MM.1S (cell line): Measurements from ENCODE around the gene DNAJC17.

ENCODE experiments used
- DNase-seq: peaks from one replicate; pipeline ENCODE4 v3.0.0-alpha.2; 2015
- H2AFZ ChIP-seq: fragments of 300-600 bp; sonication (generic); 2 replicates; pipeline ENCODE4 v1.6.0; 2016; ENCODE audit warnings: antibody characterized with exemption, low read length
- H3F3A ChIP-seq: fragments of 300-600 bp; sonication (generic); 2 replicates; pipeline ENCODE4 v1.6.1; 2016; ENCODE audit warnings: mild to moderate bottlenecking, antibody characterized with exemption, low read length, moderate library complexity, mixed read lengths; ENCODE audit not compliant: insufficient read depth
- H3K27ac ChIP-seq: fragments of 300-600 bp; sonication (generic); 2 replicates; pipeline ENCODE4 v1.5.1; 2016; ENCODE audit warnings: mild to moderate bottlenecking, low read length
- H3K27me3 ChIP-seq: fragments of 300-600 bp; sonication (generic); replicated peaks from 2 replicates; pipeline ENCODE4 v1.6.0; 2016; ENCODE audit warnings: low read length; ENCODE audit not compliant: insufficient read depth
- H3K36me3 ChIP-seq: fragments of 300-600 bp; sonication (generic); replicated peaks from 2 replicates; pipeline ENCODE4 v1.6.1; 2016; ENCODE audit warnings: mild to moderate bottlenecking, low read length, mixed read lengths; ENCODE audit not compliant: insufficient read depth
- H3K4me1 ChIP-seq: fragments of 300-600 bp; sonication (generic); 2 replicates; pipeline ENCODE4 v1.6.1; 2016; ENCODE audit warnings: low read length, mixed read lengths
- H3K4me2 ChIP-seq: fragments of 300-600 bp; sonication (generic); 2 replicates; pipeline ENCODE4 v1.6.0; 2016; ENCODE audit warnings: low read depth, low read length
- H3K4me3 ChIP-seq: fragments of 300-600 bp; sonication (generic); 2 replicates; pipeline ENCODE4 v1.5.1; 2016; ENCODE audit warnings: low read length, mixed read lengths
- H3K79me2 ChIP-seq: fragments of 300-600 bp; sonication (generic); 2 replicates; pipeline ENCODE4 v1.6.1; 2016; ENCODE audit warnings: mixed run types, low read length, mixed read lengths
- H3K9ac ChIP-seq: fragments of 300-600 bp; sonication (generic); 2 replicates; pipeline ENCODE4 v1.6.1; 2016; ENCODE audit warnings: low read length, mixed read lengths
- H3K9me2 ChIP-seq: fragments of 300-600 bp; sonication (generic); replicated peaks from 2 replicates; pipeline ENCODE4 v1.6.1; 2016; ENCODE audit warnings: mild to moderate bottlenecking, low read length, mixed read lengths; ENCODE audit not compliant: insufficient read depth
- H3K9me3 ChIP-seq: fragments of 300-600 bp; sonication (generic); replicated peaks from 2 replicates; pipeline ENCODE4 v1.6.1; 2016; ENCODE audit warnings: mild to moderate bottlenecking, low read length, mixed read lengths; ENCODE audit not compliant: insufficient read depth
- H4K20me1 ChIP-seq: fragments of 300-600 bp; sonication (generic); 2 replicates; pipeline ENCODE4 v1.6.1; 2016; ENCODE audit warnings: mild to moderate bottlenecking, low read length, moderate library complexity, mixed read lengths; ENCODE audit not compliant: insufficient read depth
- CTCF ChIP-seq: fragments of 300-600 bp; sonication (generic); IDR thresholded peaks from 2 replicates; pipeline ENCODE4 v1.5.1; 2016; ENCODE audit warnings: antibody characterized with exemption, low read length, mixed read lengths
- EZH2 ChIP-seq: fragments of 300-600 bp; sonication (generic); optimal IDR thresholded peaks from 2 replicates; pipeline ENCODE3; 2017; ENCODE audit warnings: low read depth, mild to moderate bottlenecking, antibody characterized with exemption, low read length, mixed read lengths
- EZH2phosphoT487 ChIP-seq: fragments of 300-600 bp; sonication (generic); IDR thresholded peaks from 2 replicates; pipeline ENCODE4 v1.6.1; 2018; ENCODE audit warnings: antibody characterized with exemption, low read length

DNAJC17 gene

GRCh38 chr15:40853241-40853890 is 46.1 kb upstream of the DNAJC17 start:
- Histone ChIP-seq H3K4me3 (no peak overlapping the region), H3K9me3 (no peaks in the 10 kb centered on the region), H3K4me1 (no peaks in the 10 kb centered on the region), H3K27ac (no peak overlapping the region), H3K9ac (no peak overlapping the region), H3K79me2 (peaks cover 22% of the 10 kb centered on the region), H4K20me1 (no peaks in the 10 kb centered on the region), H3K9me2 (no peaks in the 10 kb centered on the region), H3K27me3 (no peaks in the 10 kb centered on the region), H3K4me2 (no peak overlapping the region), H3K36me3 (no peaks in the 10 kb centered on the region), H3F3A (no peaks in the 10 kb centered on the region), H2AFZ (no peak overlapping the region)
- TF ChIP-seq CTCF: no peak
- no peak for TF ChIP-seq EZH2
- no peak for DNase-seq

- DNase-seq: no peak
- Histone ChIP-seq H3F3A (no peaks in the 10 kb centered on the region), H3K4me1 (peaks cover 2% of the 10 kb centered on the region; the same call in 1 of the 2 replicates), H3K9me3 (no peaks in the 10 kb centered on the region), H2AFZ (no peak overlapping the region), H3K4me2 (no peak overlapping the region), H3K9me2 (no peaks in the 10 kb centered on the region), H3K36me3 (no peaks in the 10 kb centered on the region), H3K27ac (no peak overlapping the region), H3K9ac (no peak overlapping the region), H3K27me3 (no peaks in the 10 kb centered on the region), H3K79me2 (peaks cover 30% of the 10 kb centered on the region), H4K20me1 (no peaks in the 10 kb centered on the region), H3K4me3 (no peak overlapping the region)
- TF ChIP-seq CTCF (no peak), EZH2phosphoT487 (no peak), EZH2 (no peak)
Measured at GRCh38 chr15:40852529-40852928, 45.3 kb upstream of the DNAJC17 start.

- no peaks in the 10 kb centered on the region for H3K36me3 ChIP-seq
Measured at GRCh38 chr15:40850576-40851112, 43.4 kb upstream of the DNAJC17 start.

More at GRCh38 chr15:40850576-40851112, 43.4 kb upstream of the DNAJC17 start:
- Histone ChIP-seq H3K9me3 (no peaks in the 10 kb centered on the region), H3K9me2 (no peaks in the 10 kb centered on the region), H3K9ac (no peak overlapping the region), H3K4me1 (peaks cover 21% of the 10 kb centered on the region), H3K27me3 (no peaks in the 10 kb centered on the region), H3K79me2 (peaks cover 49% of the 10 kb centered on the region), H2AFZ (no peak overlapping the region), H3K4me3 (no peak overlapping the region), H3K27ac (no peak overlapping the region), H4K20me1 (no peaks in the 10 kb centered on the region), H3K4me2 (no peak overlapping the region), H3F3A (peaks cover 2% of the 10 kb centered on the region; the same call in 1 of the 2 replicates)
- TF ChIP-seq EZH2phosphoT487: no peak
- DNase-seq: no peak
